Measurements from ENCODE around the gene ESCO1.

Gene ESCO1

DNA sequence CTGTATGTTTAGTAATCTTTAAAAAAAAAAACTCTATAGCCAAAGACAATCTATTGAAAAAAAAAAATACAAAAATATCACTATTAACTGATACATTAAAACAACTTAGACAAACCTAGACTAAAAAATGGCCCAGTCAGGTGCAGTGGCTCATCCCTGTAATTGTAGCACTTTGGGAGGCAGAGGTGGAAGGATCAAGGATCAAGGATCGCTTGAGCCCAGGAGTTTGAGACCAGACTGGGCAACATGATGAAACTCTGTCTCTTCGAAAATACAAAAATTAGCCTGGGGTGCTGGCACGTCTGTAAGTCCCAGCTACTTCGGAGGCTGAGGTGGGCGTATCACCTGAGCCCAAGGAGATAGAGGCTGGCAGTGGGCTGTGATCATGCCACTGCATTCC is 16.1 kb downstream of the ESCO1 start:
- DNase-seq (ENCODE audit: low read depth), result no peak

DNA sequence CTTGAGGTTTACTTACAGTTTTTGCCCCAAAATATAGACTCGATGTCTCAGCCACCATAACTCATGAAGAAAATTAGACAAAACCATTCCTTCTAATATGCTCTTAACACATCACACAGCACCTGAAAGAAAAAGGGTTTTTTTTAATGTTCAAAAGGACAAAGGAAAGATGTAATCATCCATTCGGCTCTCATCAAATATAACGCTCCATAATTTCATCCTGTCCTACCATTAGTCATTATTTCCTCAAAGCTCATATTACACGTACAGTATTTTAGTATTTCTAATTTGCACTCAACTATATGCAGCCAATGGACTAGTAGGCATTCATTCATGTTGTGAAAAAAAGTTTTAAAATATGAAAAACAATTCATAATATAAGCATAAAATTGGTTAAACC is 24.8 kb downstream of the ESCO1 start:
- no peak for DNase-seq (ENCODE audit: low read depth)

DNA sequence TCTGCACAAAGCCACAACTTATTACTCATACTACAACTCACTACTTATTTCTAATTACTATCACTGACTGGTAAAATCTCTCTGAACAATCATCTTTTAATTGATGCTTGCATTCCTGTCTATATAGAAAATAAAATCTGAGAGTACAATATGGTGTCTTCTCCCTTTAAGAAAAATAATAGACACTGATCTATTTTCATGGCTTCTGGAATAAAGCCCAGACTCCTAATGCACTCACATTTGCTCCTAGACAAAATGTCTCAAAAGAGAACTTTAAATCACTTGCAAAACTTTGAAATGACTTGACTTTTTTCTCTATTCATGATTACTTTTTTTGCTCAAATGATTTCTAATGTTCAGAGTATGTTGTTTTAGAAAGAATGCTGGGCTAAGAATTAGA is 28.7 kb downstream of the ESCO1 start:
- DNase-seq (ENCODE audit: low read depth), result no peak

DNA sequence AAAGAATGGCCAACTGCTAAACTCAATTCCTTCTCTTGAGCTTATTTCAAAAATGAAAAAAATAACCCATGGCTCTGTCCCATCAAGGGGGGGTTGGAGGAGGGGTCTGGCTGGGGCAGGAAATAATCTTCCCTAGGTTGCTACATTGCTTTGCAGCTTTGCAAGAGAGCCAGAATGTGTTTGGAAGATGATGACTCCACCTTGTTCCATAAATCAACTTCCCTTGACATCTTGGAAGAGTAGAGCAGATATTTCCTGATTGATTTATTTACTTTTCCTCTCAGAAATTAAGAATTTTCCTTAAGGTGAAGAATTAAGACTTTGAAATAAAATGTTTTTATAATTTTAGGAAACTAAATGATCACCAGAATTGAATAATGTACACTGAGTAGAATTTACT is 41.3 kb downstream of the ESCO1 start:
- DNase-seq (ENCODE audit: low read depth), result no peak

DNA sequence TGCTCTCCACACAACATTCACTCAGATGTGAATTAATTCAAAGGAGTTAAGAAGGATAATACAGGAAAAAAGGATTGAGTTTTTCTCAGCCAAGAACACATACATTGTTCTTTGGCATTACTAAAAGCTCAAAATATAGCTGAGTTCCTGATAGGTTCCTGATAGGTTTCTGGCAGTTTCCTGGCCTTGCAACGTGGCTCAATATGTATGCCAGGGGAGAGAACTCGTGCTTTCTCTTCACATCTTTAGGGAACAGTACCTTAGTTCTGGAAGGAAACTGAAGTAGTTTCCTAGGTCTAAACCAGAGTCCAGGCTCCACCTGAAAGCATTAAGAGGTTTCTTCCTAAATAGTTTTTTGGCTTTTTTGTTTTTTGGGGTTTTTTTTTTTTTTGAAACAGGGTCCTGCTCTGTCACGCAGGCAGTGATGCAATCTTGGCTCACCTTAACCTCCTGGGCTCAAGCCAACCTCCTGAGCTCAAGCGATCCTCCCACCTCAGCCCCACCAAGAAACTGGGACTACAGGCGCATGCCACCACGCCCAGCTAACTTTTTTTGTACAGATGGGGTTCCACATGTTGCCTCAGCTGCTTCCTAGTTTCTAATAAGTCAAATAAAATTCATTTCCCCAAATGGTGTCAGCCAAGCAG is 42.8 kb downstream of the ESCO1 start:
- no peak for DNase-seq (ENCODE audit: low read depth)

DNA sequence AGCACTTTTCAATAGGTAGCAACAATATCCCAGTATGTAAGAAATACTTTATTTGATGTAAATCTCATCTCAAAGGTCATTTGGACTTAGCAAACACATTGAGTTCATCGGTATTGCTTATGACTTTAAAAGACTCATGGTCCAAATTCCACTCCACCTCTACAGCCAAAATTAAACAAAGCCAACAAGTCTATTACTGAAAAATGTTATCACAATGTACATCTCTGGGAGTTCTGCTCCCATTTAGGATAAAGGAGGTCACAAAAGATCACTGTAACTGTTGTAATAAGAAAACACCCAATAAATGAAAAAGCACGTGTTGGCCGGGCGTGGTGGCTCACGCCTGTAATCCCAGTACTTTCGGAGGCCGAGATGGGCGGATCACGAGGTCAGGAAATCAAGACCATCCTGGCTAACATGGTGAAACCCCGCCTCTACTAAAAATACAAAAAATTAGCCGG is 50.0 kb downstream of the ESCO1 start:
- no peak for DNase-seq (ENCODE audit: low read depth)

DNA sequence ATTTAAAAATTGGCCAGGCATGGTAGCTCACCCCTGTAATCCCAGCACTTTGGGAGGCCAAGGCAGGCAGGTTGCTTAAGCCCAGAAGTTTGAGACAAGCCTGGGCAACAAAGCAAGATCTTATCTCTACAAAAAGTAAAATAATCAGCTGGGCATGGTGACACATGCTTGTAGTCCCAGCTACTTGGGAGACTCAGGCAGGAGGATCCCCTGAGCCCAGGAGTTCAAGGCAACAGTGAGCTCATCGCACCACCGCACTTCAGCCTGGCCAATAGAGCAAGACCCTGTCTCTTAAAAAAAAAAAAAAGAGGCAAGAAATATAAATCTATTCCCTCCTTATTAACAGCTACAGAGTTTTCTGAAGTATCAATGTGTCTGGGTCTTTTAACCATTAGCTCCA is 51.9 kb downstream of the ESCO1 start:
- no peak for DNase-seq (ENCODE audit: low read depth)

DNA sequence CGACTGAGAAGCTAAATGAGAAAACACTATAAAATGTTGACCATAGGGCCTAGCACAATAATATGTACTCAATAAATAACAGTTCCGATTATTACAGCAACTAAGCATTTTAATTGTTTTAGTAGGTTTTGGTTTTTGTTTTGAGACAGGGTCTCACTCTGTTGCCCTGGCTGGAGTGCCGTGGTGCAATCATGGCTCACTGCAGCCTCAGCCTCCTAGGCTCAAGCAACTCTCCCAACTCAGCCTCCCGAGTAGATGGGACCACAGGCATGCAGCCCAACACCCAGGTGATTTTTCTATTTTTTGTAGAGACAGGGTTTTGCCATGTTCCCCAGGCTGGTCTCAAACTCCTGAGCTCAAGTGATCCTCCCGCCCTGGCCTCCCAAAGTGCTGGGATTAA is 54.1 kb downstream of the ESCO1 start:
- no peak for DNase-seq (ENCODE audit: low read depth)

DNA sequence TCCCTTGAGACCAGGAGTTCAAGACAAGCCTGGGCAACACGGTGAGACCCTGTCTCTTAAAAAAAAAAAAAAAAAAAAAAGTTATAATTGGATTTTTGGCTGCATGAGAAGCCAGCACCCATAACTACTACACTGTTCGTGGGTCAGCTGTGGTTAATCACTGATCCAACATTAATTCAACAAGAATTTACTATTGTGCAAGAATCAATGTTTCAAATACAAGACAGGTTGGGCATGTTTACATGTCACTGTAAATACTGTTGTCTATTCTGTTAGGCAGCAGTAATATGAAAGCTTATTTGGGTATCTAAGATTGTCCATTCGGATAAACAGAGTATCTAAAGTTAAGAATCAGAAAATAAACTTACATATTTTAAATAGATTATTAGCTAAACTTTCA is 62.3 kb downstream of the ESCO1 start:
- DNase-seq (ENCODE audit: low read depth), result no peak

DNA sequence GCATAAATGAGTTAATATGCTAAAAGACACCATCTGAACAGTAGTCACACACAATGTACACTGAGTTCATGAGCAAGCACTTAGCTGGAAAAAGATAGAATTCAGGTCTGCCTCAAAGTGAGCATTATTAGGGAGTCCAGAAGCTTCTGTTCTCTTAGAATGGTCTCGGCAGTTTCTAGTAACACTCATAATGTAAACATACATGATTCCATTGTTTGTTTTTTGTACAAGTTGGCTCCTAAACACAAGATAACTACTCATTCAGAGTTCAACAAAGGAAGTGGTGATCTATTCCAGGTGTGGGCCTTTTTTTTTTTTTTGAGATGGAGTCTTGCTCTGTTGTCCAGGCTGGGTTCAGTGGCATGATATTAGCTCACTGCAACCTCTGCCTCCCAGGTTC is 66.2 kb downstream of the ESCO1 start:
- no peak for DNase-seq (ENCODE audit: low read depth)

DNA sequence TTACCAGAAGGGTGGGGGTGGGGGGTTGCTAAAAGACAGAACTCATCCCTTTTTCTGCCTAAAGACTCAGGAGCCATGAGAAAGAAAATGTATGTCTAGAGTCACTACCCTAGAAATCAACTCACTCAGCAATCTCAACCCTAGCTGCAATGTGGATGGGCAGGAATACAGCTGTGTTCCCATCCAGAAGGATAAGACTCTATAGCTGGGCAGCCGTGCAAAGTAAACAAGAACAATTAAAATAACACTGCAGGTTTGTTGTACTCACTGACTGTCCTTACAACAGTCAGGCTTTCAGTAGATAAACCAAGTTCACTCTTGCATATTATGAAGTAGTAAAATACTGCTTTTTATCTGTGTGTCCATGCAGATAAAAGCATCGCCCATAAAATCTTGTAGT is 74.0 kb downstream of the ESCO1 start:
- no peak for DNase-seq (ENCODE audit: low read depth)

DNA sequence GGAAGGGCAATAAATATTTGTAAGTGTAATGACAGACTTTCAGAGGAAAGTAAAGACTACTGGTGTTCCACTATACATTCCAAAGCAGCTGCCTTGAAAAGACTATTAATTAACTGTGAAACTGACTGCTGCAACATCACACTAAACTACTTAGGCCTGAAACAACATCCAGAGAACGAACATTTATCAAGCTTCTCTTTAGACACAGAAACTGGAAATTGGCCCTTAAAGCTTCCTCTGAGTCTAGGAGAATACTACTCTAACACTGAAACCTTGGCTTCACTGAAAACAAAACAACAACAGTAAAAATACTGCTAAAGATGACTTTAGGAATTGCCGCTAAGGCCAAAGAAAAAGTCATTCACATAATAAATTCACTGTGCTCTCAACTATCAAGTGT is 74.6 kb downstream of the ESCO1 start:
- DNase-seq (ENCODE audit: low read depth), result no peak

DNA sequence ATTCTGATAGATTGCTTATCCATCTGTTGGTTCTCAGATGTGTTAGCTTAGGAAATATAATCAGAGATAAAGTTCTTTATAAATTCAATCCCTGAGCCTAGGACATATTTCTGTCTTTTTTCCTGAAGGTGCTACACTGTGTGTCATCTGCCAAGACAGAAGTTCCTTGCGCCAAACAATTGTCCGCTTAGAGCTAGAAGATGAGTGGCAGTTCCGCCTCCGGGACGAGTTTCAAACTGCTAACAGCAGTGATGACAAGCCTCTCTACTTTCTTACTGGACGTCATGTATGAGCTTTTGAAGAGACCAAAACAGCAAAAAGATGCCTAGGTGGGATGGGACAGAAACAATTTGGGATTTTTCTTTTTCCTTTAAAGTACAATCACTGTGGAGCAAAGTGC is 78.0 kb downstream of the ESCO1 start:
- DNase-seq (ENCODE audit: low read depth), result no peak

DNA sequence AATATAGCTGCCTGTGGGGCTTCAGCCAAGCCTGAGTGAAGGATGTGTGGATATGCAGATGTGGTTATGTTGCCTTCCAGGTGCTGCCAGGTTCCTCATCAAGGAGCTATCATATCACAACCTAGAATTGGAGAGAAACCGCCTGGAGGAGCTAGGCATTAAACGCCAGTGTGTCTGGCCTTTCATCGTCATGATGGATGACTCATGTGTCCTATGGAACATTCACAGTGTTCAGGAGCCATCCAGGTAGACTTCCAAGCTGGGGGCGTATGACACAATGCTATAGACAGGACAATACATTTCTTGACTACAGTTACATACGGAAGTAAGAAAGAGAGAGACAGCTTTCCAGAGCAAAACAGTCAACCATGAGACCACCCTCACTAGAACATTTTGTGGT is 86.8 kb downstream of the ESCO1 start:
- DNase-seq (ENCODE audit: low read depth), result no peak

DNA sequence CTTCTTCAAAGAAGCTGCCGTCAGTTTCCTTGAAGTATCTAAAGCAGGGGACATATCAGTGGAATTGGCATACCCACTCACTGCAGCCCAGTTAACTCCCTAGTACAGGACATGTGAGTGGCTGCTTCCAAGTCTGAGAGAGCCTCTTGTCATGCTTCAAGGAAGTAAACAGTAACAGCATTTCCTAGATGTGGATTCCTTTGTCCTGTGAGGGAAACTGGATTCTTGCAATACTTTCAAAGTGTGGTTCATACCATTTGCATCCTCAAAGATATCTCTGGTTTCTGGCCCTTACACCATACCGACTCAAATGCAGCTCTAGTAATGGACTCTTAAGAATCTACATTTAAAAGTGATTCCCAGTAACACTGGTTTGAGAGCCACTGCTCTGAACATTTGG is 87.2 kb downstream of the ESCO1 start:
- no peak for DNase-seq (ENCODE audit: low read depth)

DNA sequence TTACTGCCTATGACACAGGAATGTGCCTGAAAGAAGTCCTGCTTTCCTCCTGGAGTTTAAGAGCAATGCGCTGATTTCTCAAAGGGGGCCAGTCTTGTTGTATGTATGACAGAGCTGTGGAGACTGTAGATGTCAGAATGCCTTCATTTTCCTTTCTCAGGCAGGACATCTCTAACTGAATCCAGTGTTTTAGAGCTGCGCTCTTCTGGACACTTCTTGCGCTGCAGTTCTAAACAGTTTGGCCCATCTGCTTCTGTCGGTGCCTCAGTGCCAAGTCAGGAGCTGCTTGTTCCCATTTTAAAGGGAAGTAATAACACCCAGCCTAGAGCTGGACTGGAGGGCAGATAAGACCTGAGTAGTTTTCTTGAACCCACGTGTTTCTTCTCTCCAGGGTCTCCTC is 91.4 kb downstream of the ESCO1 start:
- no peak for DNase-seq (ENCODE audit: low read depth)

DNA sequence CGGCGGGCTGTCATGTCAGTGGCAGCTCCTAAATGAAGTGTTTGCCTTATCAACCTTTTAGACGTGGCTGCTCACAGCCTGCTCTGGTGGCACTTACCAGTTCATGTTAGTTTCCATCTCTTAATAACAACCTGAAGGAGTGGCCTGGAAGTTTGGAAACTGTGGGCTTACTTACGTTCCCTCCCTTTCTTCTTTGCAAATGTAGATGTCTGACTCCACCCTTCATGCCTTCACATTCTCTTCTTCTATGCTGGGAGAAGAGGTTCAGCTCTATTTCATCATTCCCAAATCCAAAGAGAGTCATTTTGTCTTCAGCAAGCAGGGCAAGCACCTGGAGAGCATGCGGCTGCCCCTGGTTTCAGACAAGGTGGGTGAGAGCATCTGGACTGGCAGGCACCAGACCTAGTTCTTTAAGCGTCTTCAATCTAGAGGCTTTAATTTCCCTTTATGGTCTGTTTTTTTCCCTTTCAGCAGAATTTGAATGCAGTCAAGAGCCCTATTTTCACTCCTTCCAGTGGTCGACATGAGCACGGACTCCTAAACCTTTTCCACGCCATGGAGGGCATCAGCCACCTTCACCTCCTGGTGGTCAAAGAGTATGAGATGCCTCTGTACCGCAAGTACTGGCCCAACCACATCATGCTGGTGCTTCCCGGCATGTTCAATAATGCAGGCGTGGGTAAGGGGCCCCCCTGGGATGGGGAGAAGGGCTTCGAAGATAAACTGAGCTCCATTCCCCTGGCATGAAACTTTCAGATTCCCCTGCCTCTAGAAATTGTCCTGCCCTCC is 92.4 kb downstream of the ESCO1 start:
- DNase-seq (ENCODE audit: low read depth), result no peak

DNA sequence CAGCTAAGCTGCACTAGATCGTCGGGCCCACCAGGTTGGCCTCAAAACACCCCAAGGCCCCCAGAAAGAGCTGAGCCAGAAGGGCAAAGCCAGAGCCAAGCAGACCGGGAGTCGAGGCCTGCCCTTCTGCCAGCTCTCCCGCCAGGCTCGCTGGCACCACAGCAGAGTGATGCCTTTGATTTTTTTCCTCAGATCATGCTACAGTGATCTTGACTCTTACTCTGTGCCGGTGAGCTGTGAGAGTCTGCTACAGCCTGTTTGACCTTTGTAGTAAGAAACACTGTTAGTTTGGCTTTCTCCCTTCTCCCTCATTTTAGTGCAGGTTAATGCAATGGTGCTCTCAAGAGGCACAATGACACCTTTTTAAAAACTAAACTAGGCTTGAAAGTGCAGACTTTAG is 97.8 kb downstream of the ESCO1 start:
- DNase-seq (ENCODE audit: low read depth), result no peak

DNA sequence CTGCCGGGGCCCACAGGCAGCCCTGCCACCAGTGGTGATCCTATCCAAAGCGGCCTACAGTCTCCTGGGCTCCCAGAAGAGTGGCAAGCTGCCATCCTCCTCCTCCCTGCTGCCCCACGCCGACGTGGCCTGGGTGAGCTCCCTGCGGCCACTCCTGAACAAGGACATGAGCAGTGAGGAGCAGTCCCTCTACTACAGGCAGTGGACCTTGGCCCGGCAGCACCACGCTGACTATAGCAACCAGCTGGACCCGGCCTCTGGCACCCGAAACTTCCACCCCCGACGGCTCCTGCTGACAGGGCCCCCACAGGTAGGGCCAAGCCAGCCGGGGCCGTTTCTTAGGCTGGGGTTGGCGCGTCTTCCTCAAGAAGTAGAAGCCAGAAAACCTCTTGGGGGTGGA is 100.5 kb downstream of the ESCO1 start:
- no peak for DNase-seq (ENCODE audit: low read depth)

DNA sequence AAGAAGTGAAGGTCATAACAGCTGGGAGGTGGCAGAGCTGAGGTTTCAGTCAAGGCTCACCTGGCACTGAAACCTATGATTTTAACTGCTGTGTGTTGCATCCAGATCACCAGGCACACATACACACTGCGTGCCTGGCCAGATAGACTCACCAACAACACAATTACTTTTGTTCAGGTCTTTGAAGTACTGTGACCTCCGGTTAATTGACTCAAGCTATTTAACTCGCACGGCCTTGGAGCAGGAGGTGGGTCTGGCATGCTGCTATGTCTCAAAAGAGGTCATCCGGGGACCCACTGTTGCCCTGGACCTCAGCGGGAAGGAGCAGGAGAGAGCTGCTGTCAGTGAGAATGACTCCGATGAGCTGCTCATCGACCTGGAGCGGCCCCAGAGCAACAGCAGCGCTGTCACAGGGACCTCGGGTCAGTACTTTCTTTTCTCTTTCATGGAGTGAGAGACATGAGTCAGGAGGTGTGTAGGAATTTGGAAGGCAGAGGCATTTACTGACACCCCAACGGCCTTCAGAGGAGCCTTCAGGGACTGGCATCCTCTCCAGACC is 104.1 kb downstream of the ESCO1 start:
- DNase-seq (ENCODE audit: low read depth), result no peak

DNA sequence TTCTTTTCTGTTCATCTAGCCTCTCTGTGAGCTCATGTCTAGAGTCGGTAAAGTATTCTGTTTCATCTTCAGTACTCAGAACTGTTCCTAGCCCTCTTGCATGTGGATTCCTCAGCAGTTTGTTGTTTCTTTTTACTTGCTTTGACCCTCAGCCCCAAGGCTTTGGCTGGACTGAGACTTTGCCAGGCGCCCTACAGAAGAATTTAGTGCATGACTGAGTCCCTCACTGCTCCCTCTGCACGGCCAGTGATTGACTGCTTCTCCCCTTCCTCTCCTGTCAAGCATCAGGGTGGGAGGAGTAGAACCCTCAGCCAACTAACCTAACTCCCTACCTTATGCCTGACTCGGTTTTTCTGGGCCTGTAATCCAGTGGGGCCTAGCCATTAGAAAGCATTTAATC is 109.8 kb downstream of the ESCO1 start:
- no peak for DNase-seq (ENCODE audit: low read depth)

DNA sequence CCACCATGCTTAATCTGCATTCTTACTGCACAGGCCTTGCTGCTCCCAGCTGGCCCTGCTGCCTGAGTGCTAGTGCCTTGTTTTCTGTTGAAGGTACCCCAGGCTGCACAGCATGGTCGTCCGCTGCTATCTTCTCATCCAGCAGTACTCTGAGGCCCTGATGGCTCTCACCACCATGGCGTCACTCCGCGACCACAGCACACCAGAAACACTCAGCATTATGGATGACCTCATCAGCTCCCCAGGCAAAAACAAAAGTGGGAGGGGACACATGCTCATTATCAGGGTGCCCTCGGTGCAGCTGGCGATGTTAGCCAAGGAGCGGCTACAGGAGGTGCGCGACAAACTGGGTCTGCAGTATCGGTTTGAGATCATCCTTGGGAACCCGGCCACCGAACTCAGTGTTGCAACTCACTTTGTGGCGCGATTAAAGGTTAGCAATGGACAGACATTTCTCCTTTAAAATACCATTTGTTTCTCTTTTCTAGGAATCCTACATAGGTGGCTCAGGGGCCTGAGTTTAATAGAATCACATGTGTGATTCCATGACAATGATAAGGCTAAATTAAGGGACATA is 110.5 kb downstream of the ESCO1 start:
- DNase-seq (ENCODE audit: low read depth), result no peak

DNA sequence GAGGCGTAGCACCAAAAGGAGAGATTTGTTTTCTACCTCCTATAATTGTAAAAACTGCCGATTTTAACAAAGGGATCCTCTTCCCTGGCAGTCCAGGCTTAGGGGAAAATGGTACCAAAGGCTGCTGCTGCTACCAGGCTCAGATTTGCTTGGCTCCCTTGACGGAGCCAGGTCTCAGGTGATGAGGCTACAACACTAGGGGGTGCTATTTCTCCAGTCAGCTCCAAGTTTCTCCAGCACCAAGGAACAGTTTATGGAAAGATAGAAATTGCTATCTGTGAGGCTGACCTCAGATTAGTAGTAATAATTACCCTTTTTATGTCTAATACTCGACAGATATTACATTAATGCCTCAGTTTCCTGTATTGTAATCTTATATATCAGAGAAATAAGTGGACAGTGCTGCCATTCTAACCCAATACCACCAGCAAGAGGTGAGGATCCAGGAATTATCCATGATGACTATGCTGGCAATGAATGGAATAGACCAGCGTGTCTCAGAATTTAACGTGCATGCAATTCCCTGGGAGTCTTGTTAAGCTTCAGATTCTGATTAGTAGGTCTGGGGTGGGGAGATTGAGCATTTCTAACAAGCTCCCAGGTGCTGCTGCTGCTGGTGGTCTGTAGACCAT is 111.3 kb downstream of the ESCO1 start:
- no peak for DNase-seq (ENCODE audit: low read depth)
